Heart right ventricle (tissue), 16 donors: Measurements from ENCODE around the gene SDCBP2. TPM values are rescaled to one million over a fixed set of nuclear protein-coding genes. Genes with fewer than 3 reads are reported as not detected.

ENCODE experiments used
- ATAC-seq, 8 donors: fragments of 200-7000 bp; cut with Tn5 transposase; one replicate each; pipeline ENCODE4 v1.9.1; 2020; ENCODE audit warnings: mild to moderate bottlenecking in 8 of 8, moderate library complexity in 8 of 8, moderate number of reproducible peaks in 1 of 8
- DNase-seq, 2 donors: peaks; one replicate each; pipeline ENCODE4 v3.0.0-alpha.2; 2020
- H3K27ac ChIP-seq, 10 donors: fragments of 200-600 bp; sonication (generic) in 2 of 10; one replicate each; pipeline versions ENCODE4 v1.5.0 to v1.8.0; 2020 to 2022; ENCODE audit warnings: mild to moderate bottlenecking in 3 of 10
- H3K27me3 ChIP-seq, 7 donors: fragments of 200-600 bp; one replicate each; pipeline ENCODE4 v1.8.0; 2021 to 2022; ENCODE audit warnings: mild to moderate bottlenecking in 2 of 7
- H3K36me3 ChIP-seq, 9 donors: fragments of 200-600 bp; sonication (generic) in 1 of 9; one replicate each; pipeline versions ENCODE4 v1.5.0 to v1.8.0; 2020 to 2022; ENCODE audit warnings: mild to moderate bottlenecking in 2 of 9
- H3K4me1 ChIP-seq, 9 donors: fragments of 200-600 bp; sonication (generic) in 1 of 9; one replicate each; pipeline versions ENCODE4 v1.5.0 to v1.8.0; 2020 to 2022; ENCODE audit warnings: mild to moderate bottlenecking in 4 of 9
- H3K4me3 ChIP-seq, 10 donors: fragments of 200-600 bp; sonication (generic) in 2 of 10; one replicate each; pipeline versions ENCODE4 v1.5.0 to v1.8.0; 2020 to 2022; ENCODE audit warnings: mild to moderate bottlenecking in 7 of 10, moderate library complexity in 2 of 10
- H3K9me3 ChIP-seq, 11 donors: fragments of 200-600 bp in 10 of 11; sonication (generic) in 2 of 11; one replicate each; pipeline versions ENCODE4 v1.5.0 to v1.8.0; 2013 to 2022; ENCODE audit warnings: mild to moderate bottlenecking in 2 of 11, control low read depth in 1 of 11, moderate library complexity in 1 of 11
- CTCF ChIP-seq, 9 donors: fragments of 200-600 bp; sonication (generic) in 2 of 9; IDR thresholded peaks; one replicate each; pipeline versions ENCODE4 v1.5.0 to v1.8.0; 2021 to 2022; ENCODE audit warnings: antibody characterized with exemption in 9 of 9, mild to moderate bottlenecking in 5 of 9, moderate library complexity in 1 of 9
- WGBS, 2 donors: extraction: QIAGEN DNeasy Blood & Tissue Kit; methylation state at CpG; one replicate each; pipeline ENCODE4 v1.1.7; 2013; ENCODE audit warnings: inconsistent platforms in 1 of 2; 5-methylcytosine and 5-hydroxymethylcytosine counted together
- intact Hi-C, 10 donors: fragments of 100-400 bp; cut with DNase I; formaldehyde crosslinking; loops; one replicate each; pipeline versions ENCODE4 v1.11.1 to v1.14.2; 2022
- polyA plus RNA-seq, 2 donors: library from polyadenylated mRNA; stranded (reverse); fragments of 200-250 nt; gene quantifications; one replicate each; pipeline ENCODE4 v1.2.3, GENCODE V29; 2013
- total RNA-seq, 10 donors: library from RNA; stranded (reverse); fragmentation: NEBNext Ultra II Directional in 3 of 10; extraction: Animal tissue kit (Norgen Biotek cat#: 25700) in 3 of 10; gene quantifications; one replicate each; pipeline versions ENCODE4 v1.2.1 to v1.2.4, GENCODE V29; 2021 to 2023
- donor health status: Arrhythmogenic right ventricular cardiomyopathy.
- donor health status: ischemic (EF 13 %, LVEDD 7.1; RV severe dilation, severe dysfunction).
- donor health status: healthy with polysubstance abuse.
- donor health status: DM: no; HTN: yes; CAD: no.
- donor health status: DM: no; HTN: no; CAD: no.
- donor health status: ischemic (EF 25% LVEDD 6.9; RV normal size, moderate dysfunction).
- donor health status: ischemic (EF 25% LVEDD 5.7; RV mildly dilated, moderate dysfunction).
- donor health status: healthy.
- donor health status: DM: yes; HTN: yes; CAD: no.
- donor health status: Ischemic cardiomyopathy.
- donor health status: ischemic (EF 35%, LVEDD 5.7; RV mildly dilated, moderate dysfunction).
- donor health status: nonischemic (EF 11% LVEDD 7.7; RV severe dilation, severe dysfunction).
- donor health status: DM: yes; HTN: yes; CAD: no.
- donor health status: PGD.
- donor health status: ischemic (EF 29% LVEDD 5.4; RV normal size, mild dysfunction).
- donor health status: nonischemic (EF 23%, LVEDD 6.1; RV moderate dilation, normal function).

The SDCBP2 gene
- total and polyA plus RNA-seq, 12 donors: 0.62 to 4.3 (median 2.0) TPM

DNA sequence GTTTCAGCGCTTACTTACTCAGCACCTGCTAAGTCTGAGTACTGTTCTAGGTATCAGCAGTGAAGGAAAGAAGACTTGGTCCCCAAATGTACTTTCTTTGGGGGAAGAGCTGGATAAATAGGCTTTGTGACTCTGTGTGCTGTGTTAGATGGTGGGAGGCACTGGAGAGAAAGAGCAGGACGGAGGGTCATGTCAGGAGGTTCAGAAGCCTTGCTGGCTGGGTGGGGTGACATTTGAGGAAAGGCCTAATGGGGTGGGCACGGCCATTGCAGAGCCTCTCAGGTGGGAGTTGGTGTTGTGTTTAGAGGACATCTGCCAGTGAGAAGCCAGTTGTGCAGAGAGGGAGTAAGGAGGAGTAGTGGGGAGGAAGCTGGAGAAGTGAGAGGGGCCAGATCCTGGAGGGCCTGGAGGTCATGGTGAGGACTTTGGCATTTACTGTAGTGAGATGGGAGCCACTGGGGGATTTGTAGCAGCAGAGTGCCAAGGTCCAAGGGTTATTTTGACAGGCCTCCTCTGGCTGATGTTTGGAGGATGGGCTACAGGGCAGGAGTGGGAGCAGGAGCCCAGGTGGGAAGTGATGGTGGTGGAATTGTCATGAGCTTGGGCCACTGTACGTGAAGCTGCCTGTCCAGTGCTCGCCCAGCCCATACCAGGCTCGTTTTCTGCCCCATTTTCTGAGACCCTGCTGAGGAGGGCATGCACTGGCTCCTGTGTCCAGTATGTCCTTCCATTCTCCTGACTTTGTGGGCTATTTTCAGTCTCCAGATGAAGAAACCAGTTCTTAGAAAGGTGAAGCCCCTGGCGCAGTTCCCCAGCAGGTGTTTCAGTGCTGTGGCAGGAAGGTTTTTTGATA lies 886 bp downstream of the SDCBP2 start:
- Histone ChIP-seq H3K36me3 (peaks cover 0 to 16% (median 0%) of the 10 kb centered on the region in 9 donors), H3K27ac (peak overlapping the region; percentile 38 to 100 (median 99)), H3K4me1 (peaks cover 24 to 87% (median 81%) of the 10 kb centered on the region in 9 donors), H3K9me3 (no peaks in the 10 kb centered on the region), H3K27me3 (no peaks in the 10 kb centered on the region), H3K4me3 (no peak overlapping the region)
- TF ChIP-seq CTCF (IDR thresholded peaks at IDR 0.05): no peak
- intact Hi-C loops: loop anchor here in 5 of 10 donors (2.0 to 5.0 kb wide), 3 partner anchors 44 to 64 kb away; partner anchors contain the start of gene FKBP1A (in 2 of the 5)
- WGBS, 2 donors: 85 to 86% methylated on average over 7 of the region's 7 CpGs
- DNase-seq (peak in 1 of 2 donors; percentile 2), ATAC-seq (no peak)

- H3K27ac ChIP-seq: peak overlapping the region; percentile 89 to 100 (median 99)
- H3K9me3 ChIP-seq: no peaks in the 10 kb centered on the region
- peak in 1 of 8 donors; percentile 21 for ATAC-seq
- H3K27me3 ChIP-seq: no peaks in the 10 kb centered on the region
- DNase-seq: peak in 1 of 2 donors; percentile 30
- intact Hi-C loops: loop anchor here in 5 of 10 donors (2.0 to 5.0 kb wide), 3 partner anchors 45 to 65 kb away; partner anchors contain the start of gene FKBP1A (in 2 of the 5)
- no peak for TF ChIP-seq CTCF (IDR thresholded peaks at IDR 0.05)
- peaks cover 24 to 92% (median 80%) of the 10 kb centered on the region in 9 donors for H3K4me1 ChIP-seq
- peaks cover 0 to 9% (median 0%) of the 10 kb centered on the region in 9 donors for H3K36me3 ChIP-seq
- WGBS, 2 donors: 49 to 63% methylated on average over 8 of the region's 8 CpGs
- H3K4me3 ChIP-seq: no peak overlapping the region
Observed at GRCh38 chr20:1327241-1327653, 1.7 kb downstream of the SDCBP2 start.

DNA sequence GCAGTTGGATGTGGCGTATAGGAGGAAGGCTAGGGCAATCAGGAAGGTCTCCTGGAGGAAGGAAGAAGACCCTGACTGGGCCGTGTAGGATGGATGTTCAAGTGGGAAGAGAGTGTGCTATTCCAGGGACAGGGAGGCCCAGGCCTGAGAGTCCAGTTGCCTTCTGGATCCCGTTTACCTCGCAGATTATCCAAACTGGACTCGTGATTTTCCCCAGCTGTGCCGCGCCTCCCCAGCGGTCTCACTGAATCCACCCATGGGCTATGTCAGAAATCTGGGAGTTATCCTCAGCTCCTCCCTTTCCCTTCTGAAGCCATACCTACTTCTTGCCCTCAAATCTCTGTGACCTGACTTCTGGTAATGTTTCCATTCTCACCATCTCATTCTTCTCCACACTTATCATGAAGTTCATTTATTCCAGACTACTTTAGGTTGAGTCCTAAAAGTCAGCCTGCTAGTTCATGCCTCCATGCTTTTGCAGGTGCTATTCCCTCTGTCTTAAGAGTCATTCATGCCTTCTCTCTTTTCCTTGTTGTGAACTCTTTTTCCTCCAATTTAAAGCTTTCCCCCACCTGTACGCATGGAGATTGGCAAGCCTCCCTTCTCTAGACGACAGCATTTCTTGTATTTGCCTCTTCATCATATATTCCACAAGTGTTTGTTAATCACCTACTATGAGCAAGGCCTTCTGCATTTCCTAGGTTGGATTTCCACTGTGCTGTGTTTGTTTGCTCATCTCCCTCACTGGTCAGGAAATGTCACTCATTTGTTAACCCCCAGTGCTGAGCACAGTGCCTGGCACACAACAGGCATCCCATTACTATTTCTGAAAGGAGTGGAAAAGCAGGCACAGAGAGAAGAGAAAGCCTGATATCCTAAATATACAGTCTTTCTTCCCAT lies 2.7 kb downstream of the SDCBP2 start:
- WGBS, 2 donors: 25 to 30% methylated on average over 10 of the region's 10 CpGs
- H3K27ac ChIP-seq: peak overlapping the region; percentile 89 to 100 (median 99)
- ATAC-seq: peak in 6 of 8 donors; percentile 0 to 10 (median 3)
- no peaks in the 10 kb centered on the region for H3K9me3 ChIP-seq
- peak in 1 of 2 donors; percentile 41 for DNase-seq
- no peak for TF ChIP-seq CTCF (IDR thresholded peaks at IDR 0.05)
- H3K27me3 ChIP-seq: no peaks in the 10 kb centered on the region
- H3K4me3 ChIP-seq: peak overlapping the region; percentile 54 to 93 (median 84)
- peaks cover 24 to 92% (median 83%) of the 10 kb centered on the region in 9 donors for H3K4me1 ChIP-seq
- intact Hi-C loops: loop anchor here in 5 of 10 donors (2.0 to 5.0 kb wide), 3 partner anchors 46 to 66 kb away; partner anchors contain the start of gene FKBP1A (in 2 of the 5)
- peaks cover 0 to 3% (median 0%) of the 10 kb centered on the region in 9 donors for H3K36me3 ChIP-seq
